OCI-LY1 (cell line): ENCODE results near the gene RASGEF1B.
"Not testable (repeated sequence)": the region's sequence is repeated elsewhere in the genome, so short reads cannot be mapped to it uniquely, and the experiment has no call there.

Experiments used
- EZH2 ChIP-seq: fragments of 200-600 bp; sonication (generic), shearing (Covaris generic); IDR thresholded peaks from 2 replicates; pipeline ENCODE4 v1.8.0; 2017; ENCODE audit warnings: borderline replicate concordance, mixed run types, mild to moderate bottlenecking, antibody characterized with exemption, low read length, moderate library complexity, mixed read lengths
- TF ChIP-seq, protein P1 (sequence below): fragments of 200-600 bp; sonication (generic), shearing (Covaris generic); IDR thresholded peaks from 2 replicates; pipeline ENCODE4 v1.5.1; 2017; ENCODE audit warnings: mild to moderate bottlenecking, antibody characterized with exemption, low read length, moderate library complexity, mixed read lengths

DNA sequence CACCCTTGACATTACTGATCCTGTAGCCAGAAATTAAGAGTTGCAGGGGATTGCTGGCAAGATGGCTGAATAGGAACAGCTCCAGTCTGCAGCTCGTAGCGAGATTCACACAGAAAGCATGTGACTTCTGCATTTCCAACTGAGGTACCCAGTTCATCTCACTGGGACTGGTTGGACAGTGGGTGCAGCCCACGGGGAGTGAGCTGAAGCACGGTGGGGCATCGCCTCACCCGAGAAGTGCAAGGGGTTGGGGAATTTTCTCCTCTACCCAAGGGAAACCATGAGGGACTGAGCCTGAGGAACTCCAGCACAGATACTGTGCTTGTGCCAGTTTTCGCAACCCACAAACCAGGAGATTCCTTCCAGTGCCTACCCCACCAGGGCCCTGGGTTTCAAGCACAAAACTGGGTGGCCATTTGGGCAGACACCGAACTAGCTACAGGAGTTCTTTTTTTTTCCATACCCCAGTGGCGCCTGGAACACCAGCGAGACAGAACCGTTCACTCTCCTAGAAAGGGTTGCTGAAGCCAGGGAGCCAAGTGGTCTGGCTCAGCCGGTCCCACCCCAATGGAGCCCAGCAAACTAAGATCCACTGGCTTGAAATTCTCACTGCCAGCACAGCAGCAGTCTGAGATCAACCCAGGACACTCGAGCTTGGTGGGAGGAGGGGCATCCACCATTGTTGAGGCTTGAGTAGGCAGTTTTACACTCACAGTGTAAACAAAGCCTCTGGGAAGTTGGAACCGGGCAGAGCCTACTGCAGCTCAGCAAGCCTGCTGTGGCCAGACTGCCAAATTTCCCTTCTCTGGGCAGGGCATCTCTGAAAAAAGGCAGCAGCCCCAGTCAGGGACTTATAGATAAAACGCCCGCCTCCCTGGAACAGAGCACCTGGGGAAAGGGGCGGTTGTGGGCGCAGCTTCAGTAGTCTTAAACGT, 1.9 kb upstream of the RASGEF1B start:
- TF ChIP-seq, protein P1, sequence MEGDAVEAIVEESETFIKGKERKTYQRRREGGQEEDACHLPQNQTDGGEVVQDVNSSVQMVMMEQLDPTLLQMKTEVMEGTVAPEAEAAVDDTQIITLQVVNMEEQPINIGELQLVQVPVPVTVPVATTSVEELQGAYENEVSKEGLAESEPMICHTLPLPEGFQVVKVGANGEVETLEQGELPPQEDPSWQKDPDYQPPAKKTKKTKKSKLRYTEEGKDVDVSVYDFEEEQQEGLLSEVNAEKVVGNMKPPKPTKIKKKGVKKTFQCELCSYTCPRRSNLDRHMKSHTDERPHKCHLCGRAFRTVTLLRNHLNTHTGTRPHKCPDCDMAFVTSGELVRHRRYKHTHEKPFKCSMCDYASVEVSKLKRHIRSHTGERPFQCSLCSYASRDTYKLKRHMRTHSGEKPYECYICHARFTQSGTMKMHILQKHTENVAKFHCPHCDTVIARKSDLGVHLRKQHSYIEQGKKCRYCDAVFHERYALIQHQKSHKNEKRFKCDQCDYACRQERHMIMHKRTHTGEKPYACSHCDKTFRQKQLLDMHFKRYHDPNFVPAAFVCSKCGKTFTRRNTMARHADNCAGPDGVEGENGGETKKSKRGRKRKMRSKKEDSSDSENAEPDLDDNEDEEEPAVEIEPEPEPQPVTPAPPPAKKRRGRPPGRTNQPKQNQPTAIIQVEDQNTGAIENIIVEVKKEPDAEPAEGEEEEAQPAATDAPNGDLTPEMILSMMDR, result not testable (repeated sequence)
- not testable (repeated sequence) for TF ChIP-seq EZH2
